ENCODE data around the gene NPB. TPM values are rescaled to one million over a fixed set of nuclear protein-coding genes. Genes with fewer than 3 reads are reported as not detected.
A peak's percentile ranks its signal among the peaks of the same experiment; 100 is the strongest.

The NPB gene
- total and polyA plus RNA-seq, 2 of the 8 experiments (the other 6 are each of a cell fraction or from before 2014, with no cell fraction given) = 1.5 to 2.5 TPM

GRCh38 chr17:81871387-81872230 lies 30.4 kb upstream of the NPB start (continued):
- TF ChIP-seq PHF8 (conservative IDR thresholded peaks at IDR 0.05; ENCODE audit: low read depth, low read length) = peak; percentile 78
- no peak for TF ChIP-seq MAFK (IDR thresholded peaks at IDR 0.05; ENCODE audit: low read depth, low read length)
- no peak for TF ChIP-seq BCL11A (IDR thresholded peaks at IDR 0.05; ENCODE audit: low read depth in 2 of 2, low read length in 2 of 2)
- TF ChIP-seq RFX5 (IDR thresholded peaks at IDR 0.05; ENCODE audit: borderline replicate concordance, low read depth, low read length) = no peak
- no peak for TF ChIP-seq SIRT6 (IDR thresholded peaks at IDR 0.05; ENCODE audit: low read length)
- no peak for TF ChIP-seq HDAC6 (IDR thresholded peaks at IDR 0.05; ENCODE audit: low read depth, low read length)
- peak; percentile 90 for TF ChIP-seq BACH1 (IDR thresholded peaks at IDR 0.05; ENCODE audit: low read length)
- TF ChIP-seq CREB1 (IDR thresholded peaks at IDR 0.05) = 0 out of 2 replicates have a peak, but pooled peaks have one; percentile 73
- TF ChIP-seq EGR1 (IDR thresholded peaks at IDR 0.05; ENCODE audit: borderline replicate concordance, low read depth, low read length) = no peak
- peak; percentile 76 for TF ChIP-seq NRF1 (IDR thresholded peaks at IDR 0.05; ENCODE audit: low read depth, low read length)
- 0 out of 2 replicates have a peak, but pooled peaks have one; percentile 23 for TF ChIP-seq TAF1 (IDR thresholded peaks at IDR 0.05; ENCODE audit: low read depth, low read length)
- TF ChIP-seq RAD21 (IDR thresholded peaks at IDR 0.05 in 1 of 2, conservative IDR thresholded peaks at IDR 0.05 in 1 of 2; ENCODE audit: low read depth in 2 of 2, low read length in 2 of 2) = no peak
- no peak for TF ChIP-seq TEAD4 (IDR thresholded peaks at IDR 0.05; ENCODE audit: low read depth, low read length)
- no peak for TF ChIP-seq SIX5 (IDR thresholded peaks at IDR 0.05; ENCODE audit: low read depth, low read length)
- TF ChIP-seq EZH2 (IDR thresholded peaks at IDR 0.05; ENCODE audit: low read depth, low read length, severe bottlenecking) = no peak
- peak; percentile 82 for TF ChIP-seq KDM4A (IDR thresholded peaks at IDR 0.05; ENCODE audit: low read depth, low read length, severe bottlenecking)
- 0 out of 2 replicates have a peak, but pooled peaks have one; percentile 13 for TF ChIP-seq ATF3 (IDR thresholded peaks at IDR 0.05; ENCODE audit: insufficient read depth, low read depth, low read length)
